Fibroblast of gingiva (primary cell): Measurements from ENCODE around the gene MYOC.
"Not testable (repeated sequence)": the region's sequence is repeated elsewhere in the genome, so short reads cannot be mapped to it uniquely, and the experiment has no call there.

ENCODE experiments used
- DNase-seq: peaks from one replicate; pipeline ENCODE4 v3.0.0-alpha.2; 2011; ENCODE audit warnings: low read depth

Gene MYOC

GRCh38 chr1:171606402-171606941, 46.0 kb downstream of the MYOC start:
- DNase-seq, result no peak

GRCh38 chr1:171603042-171603441, 49.4 kb downstream of the MYOC start:
- DNase-seq, result not testable (repeated sequence)

- DNase-seq, result no peak
Observed at GRCh38 chr1:171600862-171601261, 51.6 kb downstream of the MYOC start.

GRCh38 chr1:171600310-171600709, 52.2 kb downstream of the MYOC start:
- not testable (repeated sequence) for DNase-seq

GRCh38 chr1:171597203-171597602, 55.3 kb downstream of the MYOC start:
- peak; percentile 4 for DNase-seq

- DNase-seq, result no peak
Observed at GRCh38 chr1:171596705-171597104, 55.8 kb downstream of the MYOC start.

- no peak for DNase-seq
Observed at GRCh38 chr1:171596119-171596518, 56.4 kb downstream of the MYOC start.

- DNase-seq, result peak; percentile 27
Observed at GRCh38 chr1:171595324-171595723, 57.2 kb downstream of the MYOC start.

GRCh38 chr1:171590022-171590421, 62.5 kb downstream of the MYOC start:
- peak; percentile 33 for DNase-seq

- no peak for DNase-seq
Observed at GRCh38 chr1:171588230-171588629, 64.3 kb downstream of the MYOC start.

GRCh38 chr1:171585715-171586114, 66.8 kb downstream of the MYOC start:
- no peak for DNase-seq
